Osteocyte (in vitro differentiated cells): Measurements from ENCODE around the gene RAB6A. TPM values are rescaled to one million over a fixed set of nuclear protein-coding genes. Genes with fewer than 3 reads are reported as not detected.
"Not testable (repeated sequence)": the region's sequence is repeated elsewhere in the genome, so short reads cannot be mapped to it uniquely, and the experiment has no call there.

Source experiments
- DNase-seq: peaks from one replicate; pipeline ENCODE4 v3.0.0; 2021; ENCODE audit warnings: mixed read lengths; ENCODE audit not compliant: unreplicated experiment; ENCODE audit errors: extremely low spot score
- H3K27ac Mint-ChIP-seq: one replicate; pipeline ENCODE4 v1.8.0; 2021; ENCODE audit warnings: mild to moderate bottlenecking, mixed read lengths; ENCODE audit not compliant: unreplicated experiment
- H3K27me3 Mint-ChIP-seq: one replicate; pipeline ENCODE4 v1.8.0; 2021; ENCODE audit warnings: mixed read lengths; ENCODE audit not compliant: unreplicated experiment
- H3K36me3 Mint-ChIP-seq: one replicate; pipeline ENCODE4 v1.8.0; 2021; ENCODE audit warnings: mixed read lengths; ENCODE audit not compliant: unreplicated experiment
- H3K4me1 Mint-ChIP-seq: one replicate; pipeline ENCODE4 v1.8.0; 2021; ENCODE audit warnings: mixed read lengths; ENCODE audit not compliant: unreplicated experiment
- H3K4me3 Mint-ChIP-seq: one replicate; pipeline ENCODE4 v1.8.0; 2021; ENCODE audit warnings: mild to moderate bottlenecking, moderate library complexity, mixed read lengths; ENCODE audit not compliant: unreplicated experiment
- H3K9me3 Mint-ChIP-seq: one replicate; pipeline ENCODE4 v1.8.0; 2021; ENCODE audit warnings: mixed read lengths; ENCODE audit not compliant: unreplicated experiment
- total RNA-seq: library from RNA; stranded (reverse); gene quantifications from 2 replicates; pipeline ENCODE4 v1.2.1, GENCODE V29; 2021
- TF ChIP-seq, protein P1 (sequence below): fragments of 200-600 bp; sonication (generic); IDR thresholded peaks from 2 replicates; pipeline ENCODE4 v1.5.0; 2021; ENCODE audit warnings: antibody characterized with exemption, mild to moderate bottlenecking, moderate library complexity

The RAB6A gene
- total RNA-seq, 1 donor from 2014 or later, result 145 TPM

GRCh38 chr11:73710964-73711363, 49.9 kb downstream of the RAB6A start:
- TF ChIP-seq, protein P1, sequence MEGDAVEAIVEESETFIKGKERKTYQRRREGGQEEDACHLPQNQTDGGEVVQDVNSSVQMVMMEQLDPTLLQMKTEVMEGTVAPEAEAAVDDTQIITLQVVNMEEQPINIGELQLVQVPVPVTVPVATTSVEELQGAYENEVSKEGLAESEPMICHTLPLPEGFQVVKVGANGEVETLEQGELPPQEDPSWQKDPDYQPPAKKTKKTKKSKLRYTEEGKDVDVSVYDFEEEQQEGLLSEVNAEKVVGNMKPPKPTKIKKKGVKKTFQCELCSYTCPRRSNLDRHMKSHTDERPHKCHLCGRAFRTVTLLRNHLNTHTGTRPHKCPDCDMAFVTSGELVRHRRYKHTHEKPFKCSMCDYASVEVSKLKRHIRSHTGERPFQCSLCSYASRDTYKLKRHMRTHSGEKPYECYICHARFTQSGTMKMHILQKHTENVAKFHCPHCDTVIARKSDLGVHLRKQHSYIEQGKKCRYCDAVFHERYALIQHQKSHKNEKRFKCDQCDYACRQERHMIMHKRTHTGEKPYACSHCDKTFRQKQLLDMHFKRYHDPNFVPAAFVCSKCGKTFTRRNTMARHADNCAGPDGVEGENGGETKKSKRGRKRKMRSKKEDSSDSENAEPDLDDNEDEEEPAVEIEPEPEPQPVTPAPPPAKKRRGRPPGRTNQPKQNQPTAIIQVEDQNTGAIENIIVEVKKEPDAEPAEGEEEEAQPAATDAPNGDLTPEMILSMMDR, result no peak
- H3K36me3 Mint-ChIP-seq, result peaks cover 27% of the 10 kb centered on the region

DNA sequence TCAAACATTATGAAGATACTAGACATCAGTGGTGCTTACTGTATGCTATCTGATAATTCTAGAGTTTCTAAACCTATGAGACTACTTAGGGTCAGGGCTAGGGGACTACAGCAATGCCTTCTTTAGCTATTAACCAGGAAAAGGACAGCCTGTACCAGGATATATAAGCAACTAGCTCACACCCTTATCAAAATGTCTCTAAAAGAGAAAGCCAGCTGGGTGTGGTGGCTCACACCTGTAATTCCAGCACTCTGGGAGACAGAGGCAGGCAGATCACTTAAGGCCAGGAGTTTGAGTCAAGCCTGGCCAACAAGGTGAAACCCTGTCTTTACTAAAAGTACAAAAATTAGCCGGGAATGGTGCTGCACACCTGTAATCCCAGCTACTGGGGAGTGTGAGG, 55.8 kb downstream of the RAB6A start:
- Mint-ChIP-seq H3K27ac (no peak overlapping the region), H3K27me3 (no peaks in the 10 kb centered on the region), H3K36me3 (peaks cover 39% of the 10 kb centered on the region), H3K9me3 (no peaks in the 10 kb centered on the region), H3K4me1 (no peaks in the 10 kb centered on the region), H3K4me3 (no peak overlapping the region)
- TF ChIP-seq, protein P1, result no peak
- DNase-seq, result no peak

More at GRCh38 chr11:73710964-73711363, 49.9 kb downstream of the RAB6A start:
- no peak overlapping the region for H3K27ac Mint-ChIP-seq
- peaks cover 2% of the 10 kb centered on the region for H3K4me1 Mint-ChIP-seq
- no peak overlapping the region for H3K4me3 Mint-ChIP-seq
- DNase-seq, result peak; percentile 56
- no peaks in the 10 kb centered on the region for H3K9me3 Mint-ChIP-seq
- H3K27me3 Mint-ChIP-seq, result no peaks in the 10 kb centered on the region

GRCh38 chr11:73693899-73694525, 66.9 kb downstream of the RAB6A start:
- H3K36me3 Mint-ChIP-seq, result peaks cover 25% of the 10 kb centered on the region
- no peaks in the 10 kb centered on the region for H3K27me3 Mint-ChIP-seq
- no peak overlapping the region for H3K27ac Mint-ChIP-seq
- H3K4me3 Mint-ChIP-seq, result no peak overlapping the region
- TF ChIP-seq, protein P1, result no peak
- DNase-seq, result no peak
- H3K9me3 Mint-ChIP-seq, result no peaks in the 10 kb centered on the region
- H3K4me1 Mint-ChIP-seq, result no peaks in the 10 kb centered on the region

DNA sequence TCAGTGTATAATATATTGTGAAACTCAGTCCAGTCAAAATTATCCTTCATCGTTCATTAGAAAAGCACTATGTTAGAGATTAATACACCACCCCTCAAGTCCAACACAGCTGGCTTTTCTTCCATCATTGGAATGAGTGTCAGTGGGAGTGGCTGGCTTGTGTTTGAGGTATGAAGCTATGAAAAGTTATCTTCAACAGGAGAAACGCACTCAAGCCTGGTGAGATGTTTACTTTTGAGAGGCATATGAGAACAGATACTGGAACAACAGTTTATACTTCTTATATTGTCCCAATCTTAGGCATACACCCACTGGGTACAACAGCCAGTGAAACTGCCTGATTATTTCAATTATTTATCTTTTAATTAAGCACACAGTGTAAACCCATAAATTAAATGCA, 80.2 kb downstream of the RAB6A start:
- no peak for DNase-seq
- H3K27me3 Mint-ChIP-seq, result no peaks in the 10 kb centered on the region
- no peak overlapping the region for H3K27ac Mint-ChIP-seq
- TF ChIP-seq, protein P1, result no peak
- H3K4me3 Mint-ChIP-seq, result no peak overlapping the region
- no peaks in the 10 kb centered on the region for H3K4me1 Mint-ChIP-seq
- no peaks in the 10 kb centered on the region for H3K9me3 Mint-ChIP-seq
- H3K36me3 Mint-ChIP-seq, result peaks cover 37% of the 10 kb centered on the region

GRCh38 chr11:73676552-73676951, 84.3 kb downstream of the RAB6A start:
- not testable (repeated sequence) for DNase-seq, H3K27me3 Mint-ChIP-seq, H3K4me1 Mint-ChIP-seq, H3K4me3 Mint-ChIP-seq, H3K9me3 Mint-ChIP-seq, H3K27ac Mint-ChIP-seq
- peaks cover 43% of the 10 kb centered on the region for H3K36me3 Mint-ChIP-seq

- peaks cover 22% of the 10 kb centered on the region for H3K36me3 Mint-ChIP-seq
- H3K27ac Mint-ChIP-seq, result no peak overlapping the region
- no peaks in the 10 kb centered on the region for H3K9me3 Mint-ChIP-seq
- H3K27me3 Mint-ChIP-seq, result no peaks in the 10 kb centered on the region
- H3K4me1 Mint-ChIP-seq, result no peaks in the 10 kb centered on the region
- no peak overlapping the region for H3K4me3 Mint-ChIP-seq
- TF ChIP-seq, protein P1, result no peak
- no peak for DNase-seq
Measured at GRCh38 chr11:73671701-73672100, 89.2 kb downstream of the RAB6A start.
